SK-N-SH (cell line): ENCODE measurements around the gene PLOD1. TPM values are rescaled to one million over a fixed set of nuclear protein-coding genes. Genes with fewer than 3 reads are reported as not detected.
"Not testable (repeated sequence)": the region's sequence is repeated elsewhere in the genome, so short reads cannot be mapped to it uniquely, and the experiment has no call there.

Experiments
- CTCF ChIA-PET: fragments of 300-600, 350-600 bp; formaldehyde crosslinking; extraction: SDS; loops from one replicate; lab custom pipeline; 2021; lab: Yijun Ruan, JAX
- POLR2A ChIA-PET: fragments of 350-600 bp; sonication (Branson Sonifier 250); formaldehyde crosslinking; extraction: SDS; loops from one replicate; lab custom pipeline; 2020; ENCODE audit warnings: antibody characterized with exemption, inconsistent platforms; lab: Yijun Ruan, JAX
- DNase-seq: peaks from one replicate; pipeline ENCODE4 v3.0.0; 2012
- H2AFZ ChIP-seq: fragments of 200-600 bp; sonication (generic); 2 replicates; pipeline ENCODE4 v1.8.1; 2016; ENCODE audit warnings: antibody characterized with exemption, mild to moderate bottlenecking, low read depth
- H3F3A ChIP-seq: fragments of 200-600 bp; sonication (generic); replicated peaks from 2 replicates; pipeline ENCODE3; 2016; ENCODE audit warnings: antibody characterized with exemption, mild to moderate bottlenecking; ENCODE audit not compliant: insufficient read depth
- H3K27ac ChIP-seq, 2 experiments: fragments of 200-500 bp in 1 of 2; fragments of 200-600 bp in 1 of 2; sonication (Bioruptor generic) in 1 of 2; sonication (generic), shearing (Covaris generic) in 1 of 2; 2 replicates each; pipeline versions ENCODE4 v1.5.1 to v1.6.1; 2014 to 2016; ENCODE audit warnings: low read depth in 2 of 2, inconsistent platforms in 1 of 2, low read length in 1 of 2, mild to moderate bottlenecking in 1 of 2, mixed read lengths in 1 of 2
- H3K27me3 ChIP-seq: fragments of 200-600 bp; sonication (generic), shearing (Covaris generic); 2 replicates; pipeline ENCODE4 v1.6.1; 2016; ENCODE audit warnings: mixed run types; ENCODE audit not compliant: insufficient read depth
- H3K36me3 ChIP-seq, 2 experiments: fragments of 200-500 bp in 1 of 2; fragments of 200-600 bp in 1 of 2; sonication (Bioruptor generic) in 1 of 2; sonication (generic) in 1 of 2; replicated peaks in 1 of 2; 2 replicates each; pipeline versions ENCODE3 to v1.5.1; 2014 to 2016; ENCODE audit warnings: low read length in 1 of 2, mild to moderate bottlenecking in 1 of 2; ENCODE audit not compliant: insufficient read depth in 2 of 2, control insufficient read depth in 1 of 2
- H3K4me1 ChIP-seq, 2 experiments: fragments of 200-500 bp in 1 of 2; fragments of 200-600 bp in 1 of 2; sonication (Bioruptor generic) in 1 of 2; sonication (generic), shearing (Covaris generic) in 1 of 2; 2 replicates each; pipeline versions ENCODE4 v1.5.1 to v1.6.1; 2014 to 2016; ENCODE audit warnings: low read depth in 1 of 2, low read length in 1 of 2, mixed run types in 1 of 2; ENCODE audit not compliant: insufficient read depth in 2 of 2, control insufficient read depth in 1 of 2
- H3K4me2 ChIP-seq: fragments of 200-600 bp; sonication (generic), shearing (Covaris generic); 2 replicates; pipeline ENCODE4 v1.6.1; 2017; ENCODE audit warnings: mixed run types
- H3K4me3 ChIP-seq, 2 experiments: fragments of 200-500 bp in 1 of 2; fragments of 200-600 bp in 1 of 2; sonication (Bioruptor generic) in 1 of 2; sonication (generic), shearing (Covaris generic) in 1 of 2; 2 replicates each; pipeline versions ENCODE4 v1.5.1 to v1.8.1; 2014 to 2016; ENCODE audit warnings: low read depth in 2 of 2, inconsistent platforms in 1 of 2, low read length in 1 of 2, mild to moderate bottlenecking in 1 of 2, mixed read lengths in 1 of 2, moderate library complexity in 1 of 2
- H3K79me2 ChIP-seq: fragments of 200-600 bp; sonication (generic); 2 replicates; pipeline ENCODE4 v1.8.1; 2017; ENCODE audit warnings: mild to moderate bottlenecking; ENCODE audit not compliant: insufficient read depth
- H3K9ac ChIP-seq: fragments of 200-600 bp; sonication (generic); 2 replicates; pipeline ENCODE4 v1.6.1; 2017; ENCODE audit warnings: mixed run types
- H3K9me2 ChIP-seq: fragments of 200-600 bp; sonication (generic); 2 replicates; pipeline ENCODE4 v1.6.1; 2017; ENCODE audit warnings: mixed run types
- H3K9me3 ChIP-seq: fragments of 200-600 bp; sonication (generic); 2 replicates; pipeline ENCODE4 v1.6.1; 2017; ENCODE audit warnings: mixed run types, mild to moderate bottlenecking, moderate library complexity
- H4K20me1 ChIP-seq: fragments of 200-600 bp; sonication (generic); 2 replicates; pipeline ENCODE4 v1.6.1; 2017; ENCODE audit warnings: mild to moderate bottlenecking, mixed run types; ENCODE audit not compliant: insufficient read depth
- FOXM1 ChIP-seq: IDR thresholded peaks from 2 replicates; pipeline ENCODE4 v1.4.0; 2012; ENCODE audit warnings: low read depth, mild to moderate bottlenecking
- IRF3 ChIP-seq: fragments of 150-350 bp; IDR thresholded peaks from 2 replicates; pipeline ENCODE4 v1.6.1; 2016; ENCODE audit warnings: mild to moderate bottlenecking, low read depth, low read length
- MAX ChIP-seq: IDR thresholded peaks from 2 replicates; pipeline ENCODE4 v1.4.0; 2012; ENCODE audit warnings: low read depth
- NRF1 ChIP-seq: IDR thresholded peaks from 2 replicates; pipeline ENCODE4 v1.6.1; 2012; ENCODE audit warnings: low read depth, mild to moderate bottlenecking, low read length
- POLR2AphosphoS5 ChIP-seq: IDR thresholded peaks from 2 replicates; pipeline ENCODE4 v1.6.1; 2012; ENCODE audit warnings: low read depth, low read length
- RAD21 ChIP-seq: IDR thresholded peaks from 2 replicates; pipeline ENCODE4 v1.6.1; 2012; ENCODE audit warnings: mild to moderate bottlenecking, low read length
- RFX5 ChIP-seq: IDR thresholded peaks from 2 replicates; pipeline ENCODE4 v1.6.1; 2012; ENCODE audit warnings: mild to moderate bottlenecking, improper control_type of control experiment, low read length
- SIN3A ChIP-seq: IDR thresholded peaks from 2 replicates; pipeline ENCODE4 v1.6.1; 2012; ENCODE audit warnings: low read depth, mild to moderate bottlenecking, low read length, moderate library complexity, borderline replicate concordance
- SMC3 ChIP-seq: IDR thresholded peaks from 2 replicates; pipeline ENCODE4 v1.6.1; 2012; ENCODE audit warnings: low read depth, low read length, improper control_type of control experiment
- TAF1 ChIP-seq: IDR thresholded peaks from 2 replicates; pipeline ENCODE4 v1.6.1; 2012; ENCODE audit warnings: low read depth, mild to moderate bottlenecking, low read length, moderate library complexity, borderline replicate concordance
- TCF12 ChIP-seq: IDR thresholded peaks from 2 replicates; pipeline ENCODE4 v1.4.0; 2012
- USF2 ChIP-seq: fragments of 150-350 bp; IDR thresholded peaks from 2 replicates; pipeline ENCODE4 v1.6.1; 2017; ENCODE audit warnings: antibody characterized with exemption, low read length, low read depth, borderline replicate concordance
- YY1 ChIP-seq: IDR thresholded peaks from 2 replicates; pipeline ENCODE4 v1.4.0; 2012; ENCODE audit warnings: low read depth, mild to moderate bottlenecking
- WGBS: methylation state at CpG from one replicate; pipeline ENCODE4 v1.1.6; 2017; ENCODE audit warnings: low lambda C conversion rate; 5-methylcytosine and 5-hydroxymethylcytosine counted together
- polyA plus RNA-seq, 3 experiments: library from polyadenylated mRNA; depleted of rRNA; stranded (reverse); fragments of >200 nt; gene quantifications; 2 replicates each; pipeline ENCODE4 v1.2.3, GENCODE V29; 2012
- TF ChIP-seq, protein P1 (sequence below): IDR thresholded peaks from 2 replicates; pipeline ENCODE4; 2012

PLOD1 gene
- polyA plus RNA-seq, 1 of the 3 experiments (the other 2 are of a cell fraction), result 257 TPM

GRCh38 chr1:11912000-11912399 is 22.5 kb upstream of the PLOD1 start:
- Histone ChIP-seq H3F3A (peaks cover 13% of the 10 kb centered on the region), H2AFZ (no peak overlapping the region), H3K4me3 (no peak overlapping the region), H3K4me1 (peaks cover 0 to 3% of the 10 kb centered on the region in 2 experiments; a peak in 1 of 4 replicates), H3K9me2 (no peaks in the 10 kb centered on the region), H3K79me2 (peaks cover under 1% of the 10 kb centered on the region; the same call in 1 of the 2 replicates), H3K4me2 (no peak overlapping the region), H3K9ac (no peak overlapping the region), H3K27me3 (no peaks in the 10 kb centered on the region), H3K36me3 (peaks cover 0 to 3% of the 10 kb centered on the region in 2 experiments), H3K9me3 (no peaks in the 10 kb centered on the region), H3K27ac (no peak overlapping the region), H4K20me1 (no peaks in the 10 kb centered on the region)
- TF ChIP-seq SMC3 (no peak), NRF1 (no peak)
- ChIA-PET POLR2A (interaction anchor here (0.6 kb wide), 1 partner anchor 29 kb away, joined by 3 read pairs; no protein-coding TSS in a partner anchor), CTCF (no interaction called here)
- WGBS, result 92% methylated on average over 7 of the region's 7 CpGs
- no peak for DNase-seq

DNA sequence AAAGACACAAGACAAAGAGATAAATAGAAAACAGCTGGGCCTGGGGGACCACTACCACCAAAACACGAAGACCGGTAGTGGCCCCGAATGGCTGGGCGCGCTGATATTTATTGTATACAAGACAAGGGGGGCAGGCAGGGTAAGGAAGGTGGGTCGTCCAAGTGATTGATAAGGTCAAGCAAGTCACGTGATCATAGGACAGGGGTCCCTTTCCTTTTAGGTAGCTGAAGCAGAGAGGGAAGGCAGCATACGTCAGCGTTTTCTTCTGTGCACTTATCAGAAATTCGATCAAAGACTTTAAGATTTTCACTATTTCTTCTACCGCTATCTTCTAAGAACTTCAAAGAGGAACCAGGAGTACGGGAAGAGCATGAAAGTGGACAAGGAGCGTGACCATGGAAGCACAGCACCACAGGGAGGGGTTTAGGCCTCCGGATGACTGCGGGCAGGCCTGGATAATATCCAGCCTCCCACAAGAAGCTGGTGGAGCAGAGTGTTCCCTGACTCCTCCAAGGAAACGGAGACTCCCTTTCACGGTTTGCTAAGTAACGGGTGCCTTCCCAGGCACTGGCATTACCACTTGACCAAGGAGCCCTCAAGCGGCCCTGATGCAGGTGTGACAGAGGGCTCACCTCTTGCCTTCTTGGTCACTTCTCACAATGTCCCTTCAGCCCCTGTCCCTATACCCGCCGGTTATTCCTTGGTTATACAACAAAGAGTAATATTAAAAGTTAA is 21.9 kb upstream of the PLOD1 start:
- H2AFZ ChIP-seq, H4K20me1 ChIP-seq, POLR2A ChIA-PET, H3K27me3 ChIP-seq, H3K9ac ChIP-seq, H3K79me2 ChIP-seq, H3K4me2 ChIP-seq, H3K4me3 ChIP-seq, H3K36me3 ChIP-seq, DNase-seq, H3K9me3 ChIP-seq, CTCF ChIA-PET, H3K27ac ChIP-seq, H3K4me1 ChIP-seq, H3K9me2 ChIP-seq: not testable (repeated sequence)
- H3F3A ChIP-seq, result peaks cover 13% of the 10 kb centered on the region
- 96% methylated on average over 18 of the region's 21 CpGs for WGBS

GRCh38 chr1:11913291-11913690 is 21.2 kb upstream of the PLOD1 start:
- CTCF ChIA-PET, result no interaction called here
- Histone ChIP-seq H3K4me1 (no peaks in the 10 kb centered on the region; a peak in 1 of 4 replicates), H3K9me3 (no peaks in the 10 kb centered on the region), H3K4me3 (no peak overlapping the region), H3K4me2 (no peak overlapping the region), H4K20me1 (peaks cover under 1% of the 10 kb centered on the region; the same call in 1 of the 2 replicates), H3K9ac (no peak overlapping the region), H3K27me3 (no peaks in the 10 kb centered on the region), H3K36me3 (peaks cover 0 to 3% of the 10 kb centered on the region in 2 experiments), H3F3A (peaks cover 13% of the 10 kb centered on the region), H2AFZ (no peak overlapping the region), H3K27ac (no peak overlapping the region), H3K9me2 (no peaks in the 10 kb centered on the region), H3K79me2 (peaks cover 11% of the 10 kb centered on the region)
- POLR2A ChIA-PET, result no interaction called here
- 71% methylated on average over 9 of the region's 11 CpGs for WGBS
- no peak for DNase-seq
- TF ChIP-seq TCF12, result no peak
- TF ChIP-seq TAF1, result no peak
- TF ChIP-seq IRF3, result no peak
- no peak for TF ChIP-seq YY1
- no peak for TF ChIP-seq USF2
- TF ChIP-seq RAD21, result no peak
- TF ChIP-seq FOXM1, result no peak
- TF ChIP-seq, protein P1, sequence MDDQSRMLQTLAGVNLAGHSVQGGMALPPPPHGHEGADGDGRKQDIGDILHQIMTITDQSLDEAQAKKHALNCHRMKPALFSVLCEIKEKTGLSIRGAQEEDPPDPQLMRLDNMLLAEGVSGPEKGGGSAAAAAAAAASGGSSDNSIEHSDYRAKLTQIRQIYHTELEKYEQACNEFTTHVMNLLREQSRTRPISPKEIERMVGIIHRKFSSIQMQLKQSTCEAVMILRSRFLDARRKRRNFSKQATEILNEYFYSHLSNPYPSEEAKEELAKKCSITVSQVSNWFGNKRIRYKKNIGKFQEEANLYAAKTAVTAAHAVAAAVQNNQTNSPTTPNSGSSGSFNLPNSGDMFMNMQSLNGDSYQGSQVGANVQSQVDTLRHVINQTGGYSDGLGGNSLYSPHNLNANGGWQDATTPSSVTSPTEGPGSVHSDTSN, result no peak
- no peak for TF ChIP-seq POLR2AphosphoS5
- TF ChIP-seq MAX, result no peak
- no peak for TF ChIP-seq SIN3A
- TF ChIP-seq RFX5, result no peak
